GM20000 (cell line): ENCODE measurements around the gene ITGA7.

Experiments used
- DNase-seq: peaks from one replicate; pipeline ENCODE4 v3.0.0; 2012; ENCODE audit warnings: low spot score
- CTCF ChIP-seq: IDR thresholded peaks from 2 replicates; pipeline ENCODE4 v1.5.1; 2012; ENCODE audit warnings: mild to moderate bottlenecking, control low read depth; ENCODE audit errors: extremely low read depth, missing control alignments

Gene ITGA7

GRCh38 chr12:55686366-55687010 lies 21.2 kb downstream of the ITGA7 start:
- TF ChIP-seq CTCF = no peak
- no peak for DNase-seq

- TF ChIP-seq CTCF = no peak
- DNase-seq = no peak
These were observed 22.0 kb downstream of the ITGA7 start for GRCh38 chr12:55685671-55686070.

- no peak for TF ChIP-seq CTCF
- DNase-seq = no peak
These were observed 22.8 kb downstream of the ITGA7 start for GRCh38 chr12:55684761-55685370.

GRCh38 chr12:55683676-55684075 lies 24.0 kb downstream of the ITGA7 start:
- no peak for DNase-seq
- TF ChIP-seq CTCF = no peak

GRCh38 chr12:55682087-55682796 lies 25.5 kb downstream of the ITGA7 start:
- no peak for DNase-seq
- no peak for TF ChIP-seq CTCF

GRCh38 chr12:55681142-55682077 lies 26.3 kb downstream of the ITGA7 start:
- no peak for TF ChIP-seq CTCF
- no peak for DNase-seq
